Endothelial cell (in vitro differentiated cells): Measurements from ENCODE around the gene ASPA. TPM values are rescaled to one million over a fixed set of nuclear protein-coding genes. Genes with fewer than 3 reads are reported as not detected.

Source experiments
- DNase-seq: peaks from one replicate; pipeline ENCODE4 v3.0.0; 2021; ENCODE audit warnings: low spot score
- H3K27ac Mint-ChIP-seq: one replicate; pipeline ENCODE4 v1.8.0; 2021; ENCODE audit warnings: mixed read lengths, inconsistent platforms; ENCODE audit not compliant: unreplicated experiment
- H3K27me3 Mint-ChIP-seq: one replicate; pipeline ENCODE4 v1.8.0; 2021; ENCODE audit warnings: mild to moderate bottlenecking, moderate library complexity, mixed read lengths, inconsistent platforms; ENCODE audit not compliant: unreplicated experiment
- H3K36me3 Mint-ChIP-seq: one replicate; pipeline ENCODE4 v1.8.0; 2021; ENCODE audit warnings: mild to moderate bottlenecking, low read depth, mixed read lengths, inconsistent platforms; ENCODE audit not compliant: unreplicated experiment
- H3K4me1 Mint-ChIP-seq: one replicate; pipeline ENCODE4 v1.8.0; 2021; ENCODE audit warnings: mild to moderate bottlenecking, mixed read lengths, inconsistent platforms; ENCODE audit not compliant: unreplicated experiment
- H3K4me3 Mint-ChIP-seq: one replicate; pipeline ENCODE4 v1.8.0; 2021; ENCODE audit warnings: mild to moderate bottlenecking, mixed read lengths, inconsistent platforms; ENCODE audit not compliant: unreplicated experiment
- H3K9me3 Mint-ChIP-seq: one replicate; pipeline ENCODE4 v1.8.0; 2021; ENCODE audit warnings: mixed read lengths, inconsistent platforms; ENCODE audit not compliant: unreplicated experiment
- total RNA-seq: library from RNA; stranded (reverse); fragmentation: NEBNext Ultra II Directional; extraction: Animal tissue kit (Norgen Biotek cat#: 25700); gene quantifications from one replicate; pipeline ENCODE4 v1.2.1, GENCODE V29; 2021; ENCODE audit not compliant: unreplicated experiment
- TF ChIP-seq, protein P1 (sequence below): fragments of 200-600 bp; sonication (generic); IDR thresholded peaks from one replicate; pipeline ENCODE4 v1.5.0; 2021; ENCODE audit warnings: antibody characterized with exemption; ENCODE audit not compliant: unreplicated experiment

Gene ASPA
- total RNA-seq, 1 donor from 2014 or later, result not detected

GRCh38 chr17:3485481-3486068 lies 9.8 kb downstream of the ASPA start:
- H3K4me1 Mint-ChIP-seq, result no peaks in the 10 kb centered on the region
- no peak overlapping the region for H3K4me3 Mint-ChIP-seq
- TF ChIP-seq, protein P1, sequence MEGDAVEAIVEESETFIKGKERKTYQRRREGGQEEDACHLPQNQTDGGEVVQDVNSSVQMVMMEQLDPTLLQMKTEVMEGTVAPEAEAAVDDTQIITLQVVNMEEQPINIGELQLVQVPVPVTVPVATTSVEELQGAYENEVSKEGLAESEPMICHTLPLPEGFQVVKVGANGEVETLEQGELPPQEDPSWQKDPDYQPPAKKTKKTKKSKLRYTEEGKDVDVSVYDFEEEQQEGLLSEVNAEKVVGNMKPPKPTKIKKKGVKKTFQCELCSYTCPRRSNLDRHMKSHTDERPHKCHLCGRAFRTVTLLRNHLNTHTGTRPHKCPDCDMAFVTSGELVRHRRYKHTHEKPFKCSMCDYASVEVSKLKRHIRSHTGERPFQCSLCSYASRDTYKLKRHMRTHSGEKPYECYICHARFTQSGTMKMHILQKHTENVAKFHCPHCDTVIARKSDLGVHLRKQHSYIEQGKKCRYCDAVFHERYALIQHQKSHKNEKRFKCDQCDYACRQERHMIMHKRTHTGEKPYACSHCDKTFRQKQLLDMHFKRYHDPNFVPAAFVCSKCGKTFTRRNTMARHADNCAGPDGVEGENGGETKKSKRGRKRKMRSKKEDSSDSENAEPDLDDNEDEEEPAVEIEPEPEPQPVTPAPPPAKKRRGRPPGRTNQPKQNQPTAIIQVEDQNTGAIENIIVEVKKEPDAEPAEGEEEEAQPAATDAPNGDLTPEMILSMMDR, result no peak
- no peak for DNase-seq
- peaks cover 2% of the 10 kb centered on the region for H3K27me3 Mint-ChIP-seq
- H3K9me3 Mint-ChIP-seq, result no peaks in the 10 kb centered on the region
- no peaks in the 10 kb centered on the region for H3K36me3 Mint-ChIP-seq
- H3K27ac Mint-ChIP-seq, result no peak overlapping the region

GRCh38 chr17:3497101-3497500 lies 21.3 kb downstream of the ASPA start:
- TF ChIP-seq, protein P1, result no peak
- Mint-ChIP-seq H3K4me3 (no peak overlapping the region), H3K27ac (no peak overlapping the region), H3K4me1 (no peaks in the 10 kb centered on the region), H3K27me3 (no peaks in the 10 kb centered on the region), H3K36me3 (no peaks in the 10 kb centered on the region), H3K9me3 (no peaks in the 10 kb centered on the region)
- DNase-seq, result no peak

DNA sequence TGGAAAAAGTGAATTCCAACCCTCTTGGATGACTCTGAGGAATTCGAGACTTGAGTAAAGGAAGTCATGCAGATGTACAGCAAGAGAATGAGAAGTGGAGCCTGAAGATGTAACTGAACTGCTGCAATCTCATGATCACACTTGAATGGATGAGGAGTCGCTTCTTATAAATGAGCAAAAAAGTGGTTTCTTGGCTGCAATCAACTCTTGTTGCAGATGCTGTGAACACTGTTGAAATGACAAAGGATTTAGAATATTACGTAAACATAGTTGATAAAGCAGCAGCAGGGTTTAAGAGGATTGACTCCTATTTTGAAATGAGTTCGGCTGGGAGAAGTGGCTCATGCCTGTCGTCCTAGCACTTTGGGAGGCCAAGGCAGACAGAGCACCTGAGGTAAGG lies 25.5 kb downstream of the ASPA start:
- Mint-ChIP-seq H3K27ac (no peak overlapping the region), H3K9me3 (no peaks in the 10 kb centered on the region), H3K4me3 (no peak overlapping the region), H3K36me3 (no peaks in the 10 kb centered on the region), H3K27me3 (no peaks in the 10 kb centered on the region), H3K4me1 (no peaks in the 10 kb centered on the region)
- no peak for DNase-seq
- TF ChIP-seq, protein P1, result no peak

GRCh38 chr17:3502466-3502865 lies 26.7 kb downstream of the ASPA start:
- no peaks in the 10 kb centered on the region for H3K9me3 Mint-ChIP-seq
- H3K27ac Mint-ChIP-seq, result no peak overlapping the region
- no peak for DNase-seq
- TF ChIP-seq, protein P1, result no peak
- no peaks in the 10 kb centered on the region for H3K36me3 Mint-ChIP-seq
- H3K27me3 Mint-ChIP-seq, result no peaks in the 10 kb centered on the region
- no peak overlapping the region for H3K4me3 Mint-ChIP-seq
- no peaks in the 10 kb centered on the region for H3K4me1 Mint-ChIP-seq

- H3K4me3 Mint-ChIP-seq, result no peak overlapping the region
- H3K27ac Mint-ChIP-seq, result no peak overlapping the region
- H3K27me3 Mint-ChIP-seq, result no peaks in the 10 kb centered on the region
- no peaks in the 10 kb centered on the region for H3K36me3 Mint-ChIP-seq
- DNase-seq, result no peak
- TF ChIP-seq, protein P1, result no peak
- H3K9me3 Mint-ChIP-seq, result no peaks in the 10 kb centered on the region
- H3K4me1 Mint-ChIP-seq, result no peaks in the 10 kb centered on the region
Measured at GRCh38 chr17:3503285-3503684, 27.5 kb downstream of the ASPA start.
